ENCODE results near the gene MYBPC3.

Gene MYBPC3

GRCh38 chr11:47352556-47352955 is at the start of gene MYBPC3:
Gene MYBPC3 (minus strand): TSS chr11:47352702. CDS start chr11:47352647, 55 bp downstream.
- DNase-seq (ENCODE audit: low read depth), result no peak
- no peak within 1 kb of the TSS for H3K4me3 ChIP-seq (ENCODE audit: low read depth, low read length)
- TF ChIP-seq MYC (IDR thresholded peaks at IDR 0.05; ENCODE audit: low read depth, low read length) (no peak), POLR2A (IDR thresholded peaks at IDR 0.05; ENCODE audit: extremely low read depth, insufficient read length) (no peak), MAX (IDR thresholded peaks at IDR 0.05; ENCODE audit: low read depth, low read length) (no peak), CTCF (IDR thresholded peaks at IDR 0.05; ENCODE audit: low read depth, low read length) (no peak)

- DNase-seq (ENCODE audit: low read depth), result peak; percentile 82
- H3K4me3 ChIP-seq (ENCODE audit: low read depth, low read length), result peak overlapping the region; percentile 40
- TF ChIP-seq POLR2A (IDR thresholded peaks at IDR 0.05; ENCODE audit: extremely low read depth, insufficient read length) (no peak), MYC (IDR thresholded peaks at IDR 0.05; ENCODE audit: low read depth, low read length) (peak; percentile 37; the same call in 1 of the 2 replicates), CTCF (IDR thresholded peaks at IDR 0.05; ENCODE audit: low read depth, low read length) (no peak), MAX (IDR thresholded peaks at IDR 0.05; ENCODE audit: low read depth, low read length) (peak; percentile 35; the same call in 1 of the 2 replicates)
Measured at GRCh38 chr11:47400768-47401279, 48.3 kb upstream of the MYBPC3 start.

- TF ChIP-seq MAX (IDR thresholded peaks at IDR 0.05; ENCODE audit: low read depth, low read length) (no peak), MYC (IDR thresholded peaks at IDR 0.05; ENCODE audit: low read depth, low read length) (no peak)
- peak overlapping the region; percentile 62 for H3K4me3 ChIP-seq (ENCODE audit: low read depth, low read length)
- peak; percentile 83 for DNase-seq (ENCODE audit: low read depth)
Measured at GRCh38 chr11:47399860-47400767, 47.6 kb upstream of the MYBPC3 start.

- TF ChIP-seq MYC (IDR thresholded peaks at IDR 0.05; ENCODE audit: low read depth, low read length) (no peak), MAX (IDR thresholded peaks at IDR 0.05; ENCODE audit: low read depth, low read length) (no peak), CTCF (IDR thresholded peaks at IDR 0.05; ENCODE audit: low read depth, low read length) (no peak), POLR2A (IDR thresholded peaks at IDR 0.05; ENCODE audit: extremely low read depth, insufficient read length) (no peak)
- no peak overlapping the region for H3K4me3 ChIP-seq (ENCODE audit: low read depth, low read length)
- DNase-seq (ENCODE audit: low read depth), result no peak
Measured at GRCh38 chr11:47398551-47398950, 46.0 kb upstream of the MYBPC3 start.

- H3K4me3 ChIP-seq (ENCODE audit: low read depth, low read length), result no peak overlapping the region
- no peak for DNase-seq (ENCODE audit: low read depth)
- no peak for TF ChIP-seq MAX (IDR thresholded peaks at IDR 0.05; ENCODE audit: low read depth, low read length)
Measured at GRCh38 chr11:47398011-47398410, 45.5 kb upstream of the MYBPC3 start.

GRCh38 chr11:47396049-47396320 is 43.5 kb upstream of the MYBPC3 start:
- no peak overlapping the region for H3K4me3 ChIP-seq (ENCODE audit: low read depth, low read length)
- DNase-seq (ENCODE audit: low read depth), result no peak
- TF ChIP-seq CTCF (IDR thresholded peaks at IDR 0.05; ENCODE audit: low read depth, low read length), result no peak
- TF ChIP-seq POLR2A (IDR thresholded peaks at IDR 0.05; ENCODE audit: extremely low read depth, insufficient read length), result no peak
- no peak for TF ChIP-seq MAX (IDR thresholded peaks at IDR 0.05; ENCODE audit: low read depth, low read length)
- TF ChIP-seq MYC (IDR thresholded peaks at IDR 0.05; ENCODE audit: low read depth, low read length), result no peak

Data from NB4 (cell line).